Activated T-helper 1 cell treated with anti-CD3 and anti-CD28 coated beads, Interleukin-12 subunit alpha, Interleukin-12 subunit beta, Interleukin-2, Interleukin-4 antibody, amounts not matched to agents 30 ng/mL and 10 ng/mL and 1 ng/mL, durations not matched to agents 14 hours and 24 hours and 36 hours (primary cell): ENCODE data around the gene EVI5. TPM values are rescaled to one million over a fixed set of nuclear protein-coding genes. Genes with fewer than 3 reads are reported as not detected.

Experiments used
- DNase-seq: peaks from one replicate; pipeline ENCODE4 v3.0.0; 2021; ENCODE audit warnings: low spot score
- H3K27ac Mint-ChIP-seq: one replicate; pipeline ENCODE4 v1.8.0; 2021; ENCODE audit warnings: mild to moderate bottlenecking, mixed read lengths
- H3K27me3 Mint-ChIP-seq: one replicate; pipeline ENCODE4 v1.8.0; 2022; ENCODE audit warnings: mild to moderate bottlenecking, moderate library complexity, mixed read lengths; ENCODE audit not compliant: insufficient read depth
- H3K36me3 Mint-ChIP-seq: one replicate; pipeline ENCODE4 v1.8.0; 2021; ENCODE audit warnings: low read depth, mixed read lengths
- H3K4me1 Mint-ChIP-seq: one replicate; pipeline ENCODE4 v1.8.0; 2021; ENCODE audit warnings: low read depth, mixed read lengths
- H3K4me3 Mint-ChIP-seq: one replicate; pipeline ENCODE4 v1.8.0; 2021; ENCODE audit warnings: mild to moderate bottlenecking, moderate library complexity, mixed read lengths
- H3K9me3 Mint-ChIP-seq: one replicate; pipeline ENCODE4 v1.8.0; 2021; ENCODE audit warnings: mixed read lengths
- intact Hi-C: fragments of 100-400 bp; cut with micrococcal nuclease; formaldehyde crosslinking; loops from one replicate; pipeline ENCODE4 v1.15.1; 2024
- total RNA-seq: library from RNA; stranded (reverse); gene quantifications from 2 replicates; pipeline ENCODE4 v1.2.3, GENCODE V29; 2022

EVI5 gene
- total RNA-seq, 1 donor from 2014 or later: 11.3 TPM

DNA sequence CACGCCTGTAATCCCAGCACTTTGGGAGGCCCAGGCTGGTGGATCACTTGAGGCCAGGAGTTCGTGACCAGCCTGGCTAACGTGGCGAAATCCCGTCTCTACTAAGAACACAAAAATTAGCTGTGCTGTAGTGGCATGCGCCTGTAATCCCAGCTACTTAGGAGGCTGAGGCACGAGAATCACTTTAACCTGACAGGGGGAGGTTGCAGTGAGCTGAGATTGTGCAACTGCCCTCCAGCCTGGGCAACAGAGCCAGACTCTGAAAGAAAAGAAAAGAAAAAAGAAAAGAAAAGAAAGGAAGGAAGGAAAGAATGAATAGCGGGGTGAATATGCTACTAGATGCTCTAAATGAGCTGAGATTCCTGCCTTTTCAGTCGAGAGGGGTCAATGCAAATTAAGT, 305.3 kb downstream of the EVI5 start:
- intact Hi-C loops: loop anchor here (10.0 kb wide), 2 partner anchors 305 to 485 kb away; partner anchors contain the start of gene EVI5
- Mint-ChIP-seq H3K4me1 (peaks cover 72% of the 10 kb centered on the region), H3K36me3 (peaks cover 79% of the 10 kb centered on the region), H3K9me3 (no peaks in the 10 kb centered on the region), H3K27ac (peak overlapping the region; percentile 98), H3K4me3 (peak overlapping the region; percentile 85), H3K27me3 (no peaks in the 10 kb centered on the region)
- no peak for DNase-seq

DNA sequence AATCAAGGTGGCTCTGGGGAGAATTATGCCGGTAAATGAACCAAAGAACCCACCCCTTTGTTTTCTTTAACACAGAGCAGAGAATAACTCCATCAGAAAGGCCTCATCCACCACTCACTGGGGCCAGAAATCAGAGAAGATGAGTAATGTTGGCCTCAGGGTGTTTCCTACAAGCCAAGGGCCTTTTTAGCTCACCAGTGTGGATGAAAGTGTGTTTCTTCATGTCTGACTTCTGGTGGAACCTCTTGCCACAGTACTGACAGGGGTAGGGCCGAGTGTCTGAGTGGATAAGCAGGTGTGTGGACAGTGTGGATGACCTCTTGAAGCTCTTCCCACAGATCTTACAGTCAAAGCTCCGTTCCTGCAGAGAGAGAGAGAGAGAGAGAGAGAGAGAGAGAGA, 306.5 kb downstream of the EVI5 start:
- Mint-ChIP-seq H3K9me3 (no peaks in the 10 kb centered on the region), H3K4me3 (peak overlapping the region; percentile 85), H3K4me1 (peaks cover 82% of the 10 kb centered on the region), H3K27me3 (no peaks in the 10 kb centered on the region), H3K36me3 (peaks cover 80% of the 10 kb centered on the region), H3K27ac (peak overlapping the region; percentile 98)
- intact Hi-C loops: loop anchor here (10.0 kb wide), 2 partner anchors 306 to 484 kb away; partner anchors contain the start of gene EVI5
- DNase-seq: no peak

DNA sequence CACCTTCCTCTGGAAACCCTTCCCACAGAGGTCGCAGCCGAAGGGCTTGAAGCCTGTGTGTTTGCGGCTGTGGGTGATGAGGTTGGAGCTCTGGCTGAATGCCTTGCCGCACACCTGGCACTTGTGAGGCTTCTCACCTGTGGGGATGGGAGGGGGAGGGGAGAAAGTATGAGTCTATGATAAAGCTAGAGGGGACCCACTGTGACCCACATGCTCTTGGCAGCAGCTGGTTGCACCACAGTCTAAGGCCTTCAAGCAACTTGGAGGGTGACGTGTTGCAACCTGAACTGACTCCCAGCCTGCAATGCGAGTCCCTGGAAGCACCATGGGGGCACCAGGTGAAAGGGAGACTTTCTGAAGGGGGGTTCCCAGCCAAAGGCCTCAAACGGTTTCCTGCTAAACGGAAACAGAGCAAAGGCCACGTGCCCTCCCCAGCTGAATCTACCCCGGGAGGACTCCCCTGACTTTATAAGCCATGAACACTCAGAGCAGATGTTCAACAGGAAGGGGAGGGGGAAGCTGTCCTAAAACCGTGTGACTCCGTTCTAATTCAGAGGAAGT, 308.8 kb downstream of the EVI5 start:
- no peaks in the 10 kb centered on the region for H3K9me3 Mint-ChIP-seq
- peak overlapping the region; percentile 79 for H3K27ac Mint-ChIP-seq
- peaks cover 79% of the 10 kb centered on the region for H3K36me3 Mint-ChIP-seq
- peak overlapping the region; percentile 71 for H3K4me3 Mint-ChIP-seq
- no peaks in the 10 kb centered on the region for H3K27me3 Mint-ChIP-seq
- intact Hi-C loops: loop anchor here (10.0 kb wide), 2 partner anchors 309 to 481 kb away; partner anchors contain the start of gene EVI5
- peaks cover 81% of the 10 kb centered on the region for H3K4me1 Mint-ChIP-seq
- DNase-seq: peak; percentile 67

DNA sequence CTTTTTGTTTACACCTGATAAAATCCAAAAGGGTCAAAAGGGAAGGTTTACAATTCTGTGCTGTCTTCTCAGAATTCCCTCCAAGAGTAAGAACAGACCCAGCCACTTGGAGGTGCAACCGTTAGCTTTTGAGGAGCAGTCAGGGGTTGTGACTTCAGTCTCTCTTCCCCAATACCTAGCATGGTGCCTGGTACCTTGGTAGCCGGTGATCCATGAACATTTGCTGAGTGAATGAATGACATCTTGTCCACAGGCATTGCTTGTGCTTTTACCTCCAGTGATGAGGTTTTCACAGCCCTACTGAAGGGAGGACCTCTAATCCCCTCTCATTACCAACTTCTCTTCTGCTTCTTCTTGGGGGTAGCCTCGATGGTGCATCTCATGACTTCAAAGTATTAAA, 309.9 kb downstream of the EVI5 start:
- intact Hi-C loops: loop anchor here (2.0 to 10.0 kb wide), 3 partner anchors 110 to 480 kb away; partner anchors contain the start of gene EVI5
- no peak for DNase-seq
- peaks cover 88% of the 10 kb centered on the region for H3K4me1 Mint-ChIP-seq

GRCh38 chr1:92473781-92474495, 311.0 kb downstream of the EVI5 start:
- Mint-ChIP-seq H3K27me3 (no peaks in the 10 kb centered on the region), H3K27ac (peak overlapping the region; percentile 65), H3K4me3 (peak overlapping the region; percentile 71), H3K36me3 (peaks cover 76% of the 10 kb centered on the region), H3K9me3 (no peaks in the 10 kb centered on the region), H3K4me1 (peaks cover 83% of the 10 kb centered on the region)
- peak; percentile 43 for DNase-seq
- intact Hi-C loops: loop anchor here (1.0 to 10.0 kb wide), 7 partner anchors 11 to 479 kb away; partner anchors contain the start of gene EVI5

More for the DNA sequence above, 309.9 kb downstream of the EVI5 start:
- H3K4me3 Mint-ChIP-seq: peak overlapping the region; percentile 71
- H3K9me3 Mint-ChIP-seq: no peaks in the 10 kb centered on the region
- H3K36me3 Mint-ChIP-seq: peaks cover 80% of the 10 kb centered on the region
- H3K27ac Mint-ChIP-seq: peak overlapping the region; percentile 78
- H3K27me3 Mint-ChIP-seq: no peaks in the 10 kb centered on the region

DNA sequence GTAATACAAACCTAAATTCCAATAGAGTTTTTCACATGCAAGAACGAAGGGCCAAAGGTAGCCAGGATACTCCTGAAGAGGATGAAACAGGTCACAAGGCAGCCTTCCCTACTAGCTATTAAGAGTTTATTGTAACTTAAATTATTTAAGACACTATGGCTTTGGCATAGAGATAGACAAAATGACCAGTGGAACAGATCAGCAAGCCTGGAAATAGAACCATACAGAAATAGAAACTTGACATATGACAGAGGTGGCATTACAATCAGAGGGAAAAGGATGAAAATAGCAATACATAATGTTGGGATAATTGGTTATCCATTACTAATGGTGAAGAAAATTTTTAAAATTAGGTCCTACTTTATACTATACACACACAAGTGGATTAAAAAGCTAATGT, 314.7 kb downstream of the EVI5 start:
- Mint-ChIP-seq H3K4me1 (peaks cover 74% of the 10 kb centered on the region), H3K36me3 (peaks cover 55% of the 10 kb centered on the region)
- intact Hi-C loops: loop anchor here (10.0 kb wide), 2 partner anchors 315 to 475 kb away; partner anchors contain the start of gene EVI5

GRCh38 chr1:92466683-92467352, 318.1 kb downstream of the EVI5 start:
- Mint-ChIP-seq H3K27me3 (no peaks in the 10 kb centered on the region), H3K4me1 (peaks cover 78% of the 10 kb centered on the region), H3K36me3 (peaks cover 38% of the 10 kb centered on the region), H3K27ac (peak overlapping the region; percentile 37), H3K9me3 (peaks cover 6% of the 10 kb centered on the region), H3K4me3 (no peak overlapping the region)
- intact Hi-C loops: no loop called here
- DNase-seq: no peak

More for the DNA sequence above, 314.7 kb downstream of the EVI5 start:
- H3K27me3 Mint-ChIP-seq: no peaks in the 10 kb centered on the region
- DNase-seq: no peak
- H3K27ac Mint-ChIP-seq: no peak overlapping the region
- no peaks in the 10 kb centered on the region for H3K9me3 Mint-ChIP-seq
- no peak overlapping the region for H3K4me3 Mint-ChIP-seq

- Mint-ChIP-seq H3K27me3 (no peaks in the 10 kb centered on the region), H3K36me3 (peaks cover 30% of the 10 kb centered on the region), H3K27ac (peak overlapping the region; percentile 86), H3K4me3 (peak overlapping the region; percentile 53), H3K9me3 (peaks cover 6% of the 10 kb centered on the region), H3K4me1 (peaks cover 79% of the 10 kb centered on the region)
- no peak for DNase-seq
- intact Hi-C loops: no loop called here
Measured at GRCh38 chr1:92465256-92465647, 319.7 kb downstream of the EVI5 start.

- Mint-ChIP-seq H3K36me3 (peaks cover 26% of the 10 kb centered on the region), H3K27me3 (no peaks in the 10 kb centered on the region), H3K9me3 (peaks cover 6% of the 10 kb centered on the region), H3K27ac (peak overlapping the region; percentile 86), H3K4me1 (peaks cover 78% of the 10 kb centered on the region), H3K4me3 (peak overlapping the region; percentile 53)
- DNase-seq: no peak
- intact Hi-C loops: no loop called here
Measured at GRCh38 chr1:92464588-92465255, 320.2 kb downstream of the EVI5 start.

DNA sequence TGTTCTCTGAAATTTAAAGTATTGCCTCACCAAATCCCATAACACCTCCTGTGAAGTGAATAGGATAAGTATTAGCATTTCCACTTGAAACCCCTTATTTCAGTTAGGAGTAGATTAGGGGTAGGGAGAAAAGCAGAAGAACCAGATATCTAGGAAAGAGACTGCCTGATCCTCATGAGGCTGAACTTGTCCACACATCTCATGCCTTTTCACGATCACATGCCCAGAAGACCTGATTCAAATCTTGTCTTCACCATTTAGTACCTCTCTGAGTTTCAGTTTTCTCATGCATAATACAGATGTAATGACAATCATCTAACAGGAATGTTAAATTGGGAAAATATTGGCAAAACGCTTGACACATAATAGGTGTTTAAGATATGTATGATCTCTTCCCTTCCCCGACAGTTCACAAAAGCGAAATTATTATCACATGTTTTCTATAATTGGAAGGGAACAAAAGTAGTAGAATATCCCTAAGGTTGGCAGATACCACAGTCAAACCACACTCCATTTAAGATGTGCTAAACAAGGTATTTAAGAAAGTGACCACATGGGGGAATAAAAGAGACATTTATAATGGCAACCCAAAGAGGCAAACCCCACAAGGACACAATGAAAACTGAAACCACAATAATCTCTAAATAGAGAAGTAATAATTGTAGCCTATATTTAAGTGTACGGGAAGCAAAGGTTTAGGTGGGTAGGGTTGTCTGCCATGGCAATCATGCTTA, 323.4 kb downstream of the EVI5 start:
- peaks cover 70% of the 10 kb centered on the region for H3K4me1 Mint-ChIP-seq
- H3K27me3 Mint-ChIP-seq: no peaks in the 10 kb centered on the region
- H3K4me3 Mint-ChIP-seq: no peak overlapping the region
- intact Hi-C loops: no loop called here
- DNase-seq: no peak
- H3K27ac Mint-ChIP-seq: no peak overlapping the region
- H3K36me3 Mint-ChIP-seq: peaks cover 20% of the 10 kb centered on the region
- H3K9me3 Mint-ChIP-seq: peaks cover 6% of the 10 kb centered on the region

GRCh38 chr1:92459871-92460320, 325.0 kb downstream of the EVI5 start:
- no peak for DNase-seq
- H3K27me3 Mint-ChIP-seq: no peaks in the 10 kb centered on the region
- intact Hi-C loops: no loop called here
- H3K4me3 Mint-ChIP-seq: peak overlapping the region; percentile 72
- H3K4me1 Mint-ChIP-seq: peaks cover 59% of the 10 kb centered on the region
- peak overlapping the region; percentile 83 for H3K27ac Mint-ChIP-seq
- H3K36me3 Mint-ChIP-seq: peaks cover 6% of the 10 kb centered on the region
- H3K9me3 Mint-ChIP-seq: peaks cover 5% of the 10 kb centered on the region
